H1 (cell line): ENCODE results near the gene GPNMB. TPM values are rescaled to one million over a fixed set of nuclear protein-coding genes. Genes with fewer than 3 reads are reported as not detected.

Source experiments
- ATF3 ChIP-seq: IDR thresholded peaks from 2 replicates; pipeline ENCODE4 v1.6.1; 2011; ENCODE audit warnings: low read depth, mild to moderate bottlenecking, low read length; ENCODE audit not compliant: insufficient read depth
- BACH1 ChIP-seq: IDR thresholded peaks from 2 replicates; pipeline ENCODE4 v1.6.1; 2012; ENCODE audit warnings: low read length, improper control_type of control experiment
- E2F6 ChIP-seq: IDR thresholded peaks from 2 replicates; pipeline ENCODE4 v1.6.1; 2012; ENCODE audit warnings: inconsistent platforms
- KDM5A ChIP-seq: fragments of 200-600 bp; IDR thresholded peaks from 2 replicates; pipeline ENCODE4 v1.7.1; 2012; ENCODE audit warnings: mild to moderate bottlenecking, low read length, inconsistent platforms, mixed read lengths
- MAX ChIP-seq: IDR thresholded peaks from 2 replicates; pipeline ENCODE4 v1.6.1; 2012; ENCODE audit warnings: inconsistent platforms
- RFX5 ChIP-seq: IDR thresholded peaks from 2 replicates; pipeline ENCODE4 v1.6.1; 2011; ENCODE audit warnings: low read depth, low read length, improper control_type of control experiment, borderline replicate concordance
- RXRA ChIP-seq: IDR thresholded peaks from 2 replicates; pipeline ENCODE4 v1.6.1; 2011; ENCODE audit warnings: low read depth, mild to moderate bottlenecking, low read length, moderate library complexity; ENCODE audit not compliant: insufficient read depth
- SRF ChIP-seq: IDR thresholded peaks from 2 replicates; pipeline ENCODE4 v1.6.1; 2011; ENCODE audit warnings: mild to moderate bottlenecking, low read depth, low read length, moderate library complexity
- polyA plus RNA-seq, 7 experiments: library from polyadenylated mRNA; depleted of rRNA in 3 of 7; stranded (reverse) in 5 of 7; unstranded in 2 of 7; fragments of >200 nt in 5 of 7; fragments of 200-250 nt in 2 of 7; gene quantifications; 1 replicate in 5 of 7; 2 replicates in 1 of 7; 4 replicates in 1 of 7; pipeline versions ENCODE4 v1.2.1 to v1.2.3, GENCODE V29; 2011 to 2013; ENCODE audit warnings: missing spikeins in 2 of 7, mixed read lengths in 2 of 7
- total RNA-seq: library from RNA; stranded (reverse); fragmentation: NEBNext Ultra II Directional; extraction: Animal tissue kit (Norgen Biotek cat#: 25700); gene quantifications from 2 replicates; pipeline ENCODE4 v1.2.1, GENCODE V29; 2021

The GPNMB gene
- total and polyA plus RNA-seq, 2 of the 8 experiments (the other 6 are each of a cell fraction or from before 2014, with no cell fraction given): 1.1 to 1.4 TPM

- TF ChIP-seq MAX: peak; percentile 54; the same call in 1 of the 2 replicates
- no peak for TF ChIP-seq BACH1
- peak; percentile 58; the same call in 1 of the 2 replicates for TF ChIP-seq E2F6
- TF ChIP-seq RFX5: no peak
- no peak for TF ChIP-seq KDM5A
- no peak for TF ChIP-seq SRF
- no peak for TF ChIP-seq RXRA
- no peak for TF ChIP-seq ATF3
Observed at GRCh38 chr7:23211589-23211988, 35.0 kb upstream of the GPNMB start (continued).
